Smooth muscle cell (in vitro differentiated cells): ENCODE results near the gene CHRM4. TPM values are rescaled to one million over a fixed set of nuclear protein-coding genes. Genes with fewer than 3 reads are reported as not detected.

Experiments used
- DNase-seq: peaks from one replicate; lab custom pipeline; 2025; ENCODE audit not compliant: unreplicated experiment; lab: John Stamatoyannopoulos, UW
- H2AFZ ChIP-seq: fragments of 200-600 bp; sonication (generic); 2 replicates; pipeline ENCODE4 v1.6.0; 2016; ENCODE audit warnings: antibody characterized with exemption, low read depth, mild to moderate bottlenecking
- H3F3A ChIP-seq: fragments of 200-600 bp; sonication (generic); 2 replicates; pipeline ENCODE4 v1.6.0; 2017; ENCODE audit warnings: antibody characterized with exemption, low read depth
- H3K27ac ChIP-seq: fragments of 200-600 bp; sonication (generic); 2 replicates; pipeline ENCODE4 v1.5.1; 2016; ENCODE audit warnings: low read depth, mild to moderate bottlenecking
- H3K27me3 ChIP-seq: fragments of 200-600 bp; sonication (generic); 2 replicates; pipeline ENCODE4 v1.6.1; 2016; ENCODE audit warnings: low read depth, mild to moderate bottlenecking
- H3K36me3 ChIP-seq: fragments of 200-600 bp; sonication (generic); 2 replicates; pipeline ENCODE4 v1.5.1; 2016; ENCODE audit warnings: low read depth
- H3K4me1 ChIP-seq: fragments of 200-600 bp; sonication (generic); 2 replicates; pipeline ENCODE4 v1.5.1; 2016; ENCODE audit warnings: low read depth
- H3K4me2 ChIP-seq: fragments of 200-600 bp; sonication (generic); 2 replicates; pipeline ENCODE4 v1.6.0; 2016; ENCODE audit warnings: mild to moderate bottlenecking
- H3K4me3 ChIP-seq: fragments of 200-600 bp; sonication (generic); 2 replicates; pipeline ENCODE4 v1.5.1; 2016; ENCODE audit warnings: mild to moderate bottlenecking
- H3K79me2 ChIP-seq: fragments of 200-600 bp; sonication (generic); 2 replicates; pipeline ENCODE4 v1.6.0; 2016; ENCODE audit warnings: low read depth, mild to moderate bottlenecking
- H3K9ac ChIP-seq: fragments of 200-600 bp; sonication (generic); 2 replicates; pipeline ENCODE4 v1.6.0; 2016; ENCODE audit warnings: low read depth
- H3K9me3 ChIP-seq: fragments of 200-600 bp; sonication (generic); replicated peaks from 2 replicates; pipeline ENCODE4 v1.5.1; 2016; ENCODE audit warnings: low read depth
- H4K20me1 ChIP-seq: fragments of 200-600 bp; sonication (generic); 2 replicates; pipeline ENCODE4 v1.6.0; 2016; ENCODE audit warnings: low read depth
- WGBS: methylation state at CpG from one replicate; pipeline ENCODE4 v1.1.7; 2016; ENCODE audit warnings: low lambda C conversion rate; 5-methylcytosine and 5-hydroxymethylcytosine counted together
- microRNA-seq: library from miRNA; unstranded; fragments of <30 nt; microRNA quantifications from one replicate; pipeline ENCODE4, GENCODE V29; 2016; ENCODE audit warnings: borderline number of aligned reads
- polyA plus RNA-seq: library from polyadenylated mRNA; unstranded; fragments of >200 nt; fragmentation: Nextera tagmentation; extraction: Ambion mirVana; gene quantifications from 2 replicates; pipeline ENCODE4 v1.2.1, GENCODE V29; 2016
- small RNA-seq: library from RNA; depleted of rRNA; stranded (forward); fragments of <200 nt; gene quantifications from one replicate; pipeline ENCODE3, GENCODE V24; 2014
- total RNA-seq: library from RNA; depleted of rRNA; stranded (reverse); fragments of >200 nt; gene quantifications from 2 replicates; pipeline ENCODE4 v1.2.3, GENCODE V29; 2014
- TF ChIP-seq, protein P1 (sequence below): fragments of 200-600 bp; sonication (generic); IDR thresholded peaks from 2 replicates; pipeline ENCODE4 v1.5.1; 2017; ENCODE audit warnings: borderline replicate concordance, mild to moderate bottlenecking, antibody characterized with exemption; ENCODE audit not compliant: insufficient read depth, poor library complexity, severe bottlenecking

Gene CHRM4
- total and polyA plus RNA-seq, 2 experiments from 2014 or later: 4.7 to 20.0 TPM

DNA sequence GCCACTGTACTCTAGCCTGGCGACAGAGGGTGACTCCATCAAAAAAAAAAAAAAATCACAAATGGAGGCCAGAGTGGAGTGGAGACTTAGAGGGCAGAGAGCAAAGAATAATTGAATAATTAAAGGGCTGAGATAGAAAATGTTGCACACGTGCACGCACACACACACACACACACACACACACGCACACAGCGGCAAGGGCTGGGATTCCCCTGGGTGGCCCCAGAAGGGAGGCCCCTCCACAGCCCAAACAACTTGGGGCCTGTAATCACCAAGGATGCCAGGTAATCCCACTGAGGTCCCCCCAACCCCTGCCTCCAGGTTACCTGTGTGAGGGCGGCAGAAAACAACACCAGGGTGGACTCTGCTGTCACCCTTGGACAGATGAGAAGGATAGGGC, 56.3 kb downstream of the CHRM4 start:
- H3K9ac ChIP-seq: no peak overlapping the region
- TF ChIP-seq, protein P1, sequence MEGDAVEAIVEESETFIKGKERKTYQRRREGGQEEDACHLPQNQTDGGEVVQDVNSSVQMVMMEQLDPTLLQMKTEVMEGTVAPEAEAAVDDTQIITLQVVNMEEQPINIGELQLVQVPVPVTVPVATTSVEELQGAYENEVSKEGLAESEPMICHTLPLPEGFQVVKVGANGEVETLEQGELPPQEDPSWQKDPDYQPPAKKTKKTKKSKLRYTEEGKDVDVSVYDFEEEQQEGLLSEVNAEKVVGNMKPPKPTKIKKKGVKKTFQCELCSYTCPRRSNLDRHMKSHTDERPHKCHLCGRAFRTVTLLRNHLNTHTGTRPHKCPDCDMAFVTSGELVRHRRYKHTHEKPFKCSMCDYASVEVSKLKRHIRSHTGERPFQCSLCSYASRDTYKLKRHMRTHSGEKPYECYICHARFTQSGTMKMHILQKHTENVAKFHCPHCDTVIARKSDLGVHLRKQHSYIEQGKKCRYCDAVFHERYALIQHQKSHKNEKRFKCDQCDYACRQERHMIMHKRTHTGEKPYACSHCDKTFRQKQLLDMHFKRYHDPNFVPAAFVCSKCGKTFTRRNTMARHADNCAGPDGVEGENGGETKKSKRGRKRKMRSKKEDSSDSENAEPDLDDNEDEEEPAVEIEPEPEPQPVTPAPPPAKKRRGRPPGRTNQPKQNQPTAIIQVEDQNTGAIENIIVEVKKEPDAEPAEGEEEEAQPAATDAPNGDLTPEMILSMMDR: no peak
- H3K27me3 ChIP-seq: peaks cover 4% of the 10 kb centered on the region
- no peaks in the 10 kb centered on the region for H3K9me3 ChIP-seq
- no peaks in the 10 kb centered on the region for H4K20me1 ChIP-seq
- no peaks in the 10 kb centered on the region for H3K36me3 ChIP-seq
- H2AFZ ChIP-seq: no peak overlapping the region
- WGBS: over 99% methylated on average over 6 of the region's 6 CpGs
- DNase-seq: no peak
- no peak overlapping the region for H3K4me3 ChIP-seq
- H3K4me1 ChIP-seq: peaks cover 36% of the 10 kb centered on the region
- H3K79me2 ChIP-seq: no peaks in the 10 kb centered on the region
- H3F3A ChIP-seq: peaks cover 4% of the 10 kb centered on the region
- no peak overlapping the region for H3K27ac ChIP-seq
- H3K4me2 ChIP-seq: no peak overlapping the region

DNA sequence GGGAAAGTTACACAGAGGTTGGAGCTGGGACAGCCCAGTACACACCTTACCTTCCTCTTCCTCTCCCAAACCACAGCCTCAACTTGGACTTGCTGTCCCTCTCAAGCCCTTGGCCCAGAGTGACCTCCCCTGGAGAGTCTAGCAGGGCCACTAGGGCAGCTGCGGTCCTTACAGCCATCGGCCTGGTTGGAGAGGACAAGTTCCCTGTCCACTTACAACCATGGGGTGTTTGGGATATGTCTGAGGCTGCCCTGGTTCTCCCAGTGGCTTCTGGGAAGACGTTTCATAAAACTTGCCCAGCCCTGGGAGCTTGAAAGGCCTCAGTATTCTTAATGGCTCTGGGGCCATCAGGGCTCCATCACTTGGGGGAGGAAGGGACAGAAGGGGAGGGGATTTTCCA, 57.4 kb downstream of the CHRM4 start:
- DNase-seq: no peak
- H2AFZ ChIP-seq: no peak overlapping the region
- no peaks in the 10 kb centered on the region for H4K20me1 ChIP-seq
- no peak overlapping the region for H3K27ac ChIP-seq
- no peak overlapping the region for H3K4me3 ChIP-seq
- TF ChIP-seq, protein P1: no peak
- WGBS: 98% methylated on average over 3 of the region's 3 CpGs
- no peaks in the 10 kb centered on the region for H3K36me3 ChIP-seq
- H3K27me3 ChIP-seq: peaks cover 4% of the 10 kb centered on the region
- peaks cover 11% of the 10 kb centered on the region for H3F3A ChIP-seq
- H3K4me2 ChIP-seq: no peak overlapping the region
- H3K79me2 ChIP-seq: no peaks in the 10 kb centered on the region
- no peaks in the 10 kb centered on the region for H3K9me3 ChIP-seq
- peaks cover 37% of the 10 kb centered on the region for H3K4me1 ChIP-seq
- no peak overlapping the region for H3K9ac ChIP-seq

Small RNAs within 50 kb of the gene (microRNA-seq; reads per million reads assigned to microRNA genes)
- not detected for gene MIR4688

Small RNAs within 50 kb of the gene (small RNA-seq; reads per million reads assigned to genes)
- gene MIR4688: 0.11 reads per million

Other genes with a start within 250 kb of the CHRM4 start
- 49.1 and 63.3 TPM in 2 replicates for gene CREB3L1, start 114.1 kb downstream of the CHRM4 start, total RNA-seq
- gene CREB3L1, start 114.1 kb downstream of the CHRM4 start, polyA plus RNA-seq: 385 and 437 TPM in 2 replicates
- gene DGKZ, start 44.3 kb downstream of the CHRM4 start, total RNA-seq: 32.2 and 42.1 TPM in 2 replicates
- gene DGKZ, start 44.3 kb downstream of the CHRM4 start, polyA plus RNA-seq: 30.7 and 52.0 TPM in 2 replicates
- gene MDK, start 10.1 kb downstream of the CHRM4 start, total RNA-seq: 403 and 490 TPM in 2 replicates
- gene MDK, start 10.1 kb downstream of the CHRM4 start, polyA plus RNA-seq: 667 and 755 TPM in 2 replicates
- 24.2 and 38.3 TPM in 2 replicates for gene AMBRA1, start 202.2 kb upstream of the CHRM4 start, total RNA-seq
- gene AMBRA1, start 202.2 kb upstream of the CHRM4 start, polyA plus RNA-seq: 10.3 and 11.5 TPM in 2 replicates
- 2.5 and 2.9 TPM in 2 replicates for gene HARBI1, start 225.5 kb upstream of the CHRM4 start, total RNA-seq
- 2.4 and 5.1 TPM in 2 replicates for gene HARBI1, start 225.5 kb upstream of the CHRM4 start, polyA plus RNA-seq
- 60.2 and 96.5 TPM in 2 replicates for gene ATG13, start 225.8 kb upstream of the CHRM4 start, total RNA-seq
- 65.6 and 66.3 TPM in 2 replicates for gene ATG13, start 225.8 kb upstream of the CHRM4 start, polyA plus RNA-seq